ENCODE data around the gene CATSPERZ. TPM values are rescaled to one million over a fixed set of nuclear protein-coding genes. Genes with fewer than 3 reads are reported as not detected.

The CATSPERZ gene
- total and polyA plus RNA-seq, 3 donors from 2014 or later = 278 to 1,116 (median 484) TPM

DNA sequence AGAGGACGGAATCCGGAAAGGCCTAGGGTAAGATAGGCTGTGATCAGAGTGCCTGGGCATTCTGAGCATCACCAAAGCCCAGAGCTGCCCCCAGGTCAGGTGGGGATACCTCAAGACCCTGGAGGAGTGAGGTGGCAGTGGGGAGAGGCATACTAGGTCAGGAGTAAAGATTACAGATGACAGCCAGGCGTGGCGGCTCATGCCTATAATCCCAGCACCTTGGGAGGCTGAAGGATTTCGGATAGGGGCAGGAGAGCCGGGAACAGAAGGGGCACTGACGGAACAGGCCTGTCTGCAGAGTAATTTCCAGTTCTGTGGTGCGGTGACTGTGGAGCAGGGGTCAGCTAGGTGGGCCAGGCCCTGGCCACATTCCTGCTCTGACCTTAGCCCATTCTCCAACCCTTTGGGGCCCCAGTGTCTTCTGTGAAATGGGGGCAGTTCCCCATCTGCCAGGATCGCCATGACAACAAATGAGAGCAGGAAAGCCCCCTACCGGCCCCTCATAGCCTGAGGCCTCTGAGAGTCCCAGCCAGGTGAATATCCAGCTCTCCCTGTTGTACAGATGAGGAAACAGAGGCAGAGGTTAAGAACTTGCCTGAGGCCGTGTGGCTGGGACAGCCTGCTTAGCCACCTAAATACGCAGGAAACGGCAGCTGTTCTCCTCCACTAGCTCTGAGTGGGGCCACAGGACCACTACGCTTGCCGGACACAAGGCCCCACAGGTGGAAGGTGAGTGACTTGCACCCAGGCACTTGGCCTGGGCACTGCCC is 24.9 kb upstream of the CATSPERZ start:
- peaks cover 13% of the 10 kb centered on the region for H3K4me1 ChIP-seq
- H3K9me3 ChIP-seq = no peaks in the 10 kb centered on the region
- no peaks in the 10 kb centered on the region for H3K27me3 ChIP-seq
- intact Hi-C loops (cut with DNase I; ENCODE audit: low total_unique reads) = no loop called here
- DNase-seq = no peak
- no peak overlapping the region for H3K4me3 ChIP-seq
- no peak overlapping the region for H3K27ac ChIP-seq
- TF ChIP-seq, protein P1, sequence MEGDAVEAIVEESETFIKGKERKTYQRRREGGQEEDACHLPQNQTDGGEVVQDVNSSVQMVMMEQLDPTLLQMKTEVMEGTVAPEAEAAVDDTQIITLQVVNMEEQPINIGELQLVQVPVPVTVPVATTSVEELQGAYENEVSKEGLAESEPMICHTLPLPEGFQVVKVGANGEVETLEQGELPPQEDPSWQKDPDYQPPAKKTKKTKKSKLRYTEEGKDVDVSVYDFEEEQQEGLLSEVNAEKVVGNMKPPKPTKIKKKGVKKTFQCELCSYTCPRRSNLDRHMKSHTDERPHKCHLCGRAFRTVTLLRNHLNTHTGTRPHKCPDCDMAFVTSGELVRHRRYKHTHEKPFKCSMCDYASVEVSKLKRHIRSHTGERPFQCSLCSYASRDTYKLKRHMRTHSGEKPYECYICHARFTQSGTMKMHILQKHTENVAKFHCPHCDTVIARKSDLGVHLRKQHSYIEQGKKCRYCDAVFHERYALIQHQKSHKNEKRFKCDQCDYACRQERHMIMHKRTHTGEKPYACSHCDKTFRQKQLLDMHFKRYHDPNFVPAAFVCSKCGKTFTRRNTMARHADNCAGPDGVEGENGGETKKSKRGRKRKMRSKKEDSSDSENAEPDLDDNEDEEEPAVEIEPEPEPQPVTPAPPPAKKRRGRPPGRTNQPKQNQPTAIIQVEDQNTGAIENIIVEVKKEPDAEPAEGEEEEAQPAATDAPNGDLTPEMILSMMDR (IDR thresholded peaks at IDR 0.05) = no peak
- TF ChIP-seq POLR2A (IDR thresholded peaks at IDR 0.05) = no peak
- 82 to 84% methylated on average over 13 to 15 of the region's 15 CpGs for WGBS, 2 donors
- no peaks in the 10 kb centered on the region for H3K36me3 ChIP-seq (ENCODE audit: low read depth, missing control alignments)

- WGBS, 2 donors = 82 to 88% methylated on average over 2 of the region's 2 CpGs
- intact Hi-C loops (cut with DNase I; ENCODE audit: low total_unique reads) = no loop called here
These were observed 24.3 kb upstream of the CATSPERZ start for GRCh38 chr11:64275841-64276240.

GRCh38 chr11:64276653-64277431 is 23.3 kb upstream of the CATSPERZ start:
- Histone ChIP-seq H3K36me3 (ENCODE audit: low read depth, missing control alignments) (no peaks in the 10 kb centered on the region), H3K27me3 (no peaks in the 10 kb centered on the region), H3K4me3 (no peak overlapping the region), H3K4me1 (peaks cover 7% of the 10 kb centered on the region), H3K27ac (no peak overlapping the region), H3K9me3 (no peaks in the 10 kb centered on the region)
- TF ChIP-seq, protein P1 (IDR thresholded peaks at IDR 0.05) = no peak
- TF ChIP-seq POLR2A (IDR thresholded peaks at IDR 0.05) = no peak
- intact Hi-C loops (cut with DNase I; ENCODE audit: low total_unique reads) = no loop called here
- 81 to 83% methylated on average over 15 to 17 of the region's 17 CpGs for WGBS, 2 donors
- DNase-seq = no peak

More at GRCh38 chr11:64275841-64276240, 24.3 kb upstream of the CATSPERZ start:
- Histone ChIP-seq H3K4me1 (peaks cover 13% of the 10 kb centered on the region), H3K36me3 (ENCODE audit: low read depth, missing control alignments) (no peaks in the 10 kb centered on the region), H3K9me3 (no peaks in the 10 kb centered on the region), H3K27me3 (no peaks in the 10 kb centered on the region), H3K27ac (no peak overlapping the region), H3K4me3 (no peak overlapping the region)
- DNase-seq = no peak
- TF ChIP-seq, protein P1 (IDR thresholded peaks at IDR 0.05) = no peak
- TF ChIP-seq POLR2A (IDR thresholded peaks at IDR 0.05) = no peak

GRCh38 chr11:64278576-64279190 is 21.5 kb upstream of the CATSPERZ start:
- intact Hi-C loops (cut with DNase I; ENCODE audit: low total_unique reads) = no loop called here
- whole genome bisulfite sequencing, 2 donors = 76 to 86% methylated on average over 4 to 8 of the region's 8 CpGs
- no peaks in the 10 kb centered on the region for H3K36me3 ChIP-seq (ENCODE audit: low read depth, missing control alignments)
- H3K9me3 ChIP-seq = no peaks in the 10 kb centered on the region
- H3K27me3 ChIP-seq = no peaks in the 10 kb centered on the region
- no peak for DNase-seq
- peaks cover 7% of the 10 kb centered on the region for H3K4me1 ChIP-seq
- no peak overlapping the region for H3K27ac ChIP-seq
- no peak overlapping the region for H3K4me3 ChIP-seq
- TF ChIP-seq, protein P1 (IDR thresholded peaks at IDR 0.05) = no peak
- TF ChIP-seq POLR2A (IDR thresholded peaks at IDR 0.05) = no peak

All from testis (tissue), 3 donors.